Measurements from ENCODE around the gene NRF1. TPM values are rescaled to one million over a fixed set of nuclear protein-coding genes. Genes with fewer than 3 reads are reported as not detected.
"Not testable (repeated sequence)": the region's sequence is repeated elsewhere in the genome, so short reads cannot be mapped to it uniquely, and the experiment has no call there.

The NRF1 gene
- total RNA-seq, 3 donors from 2014 or later, result 18.0 to 18.3 (median 18.3) TPM

- H3K4me1 Mint-ChIP-seq (ENCODE audit: low read depth); H3K9me3 Mint-ChIP-seq; ATAC-seq; H3K4me3 Mint-ChIP-seq; H3K36me3 Mint-ChIP-seq (ENCODE audit: insufficient read depth); DNase-seq; H3K27me3 Mint-ChIP-seq (ENCODE audit: low read depth): not testable (repeated sequence)
Measured at GRCh38 chr7:129596386-129596785, 15.1 kb upstream of the NRF1 start.

- peaks cover 2% of the 10 kb centered on the region for H3K27me3 Mint-ChIP-seq (ENCODE audit: low read depth)
- H3K4me3 Mint-ChIP-seq, result no peak overlapping the region
- DNase-seq (no peak), ATAC-seq (no peak)
- no peaks in the 10 kb centered on the region for H3K36me3 Mint-ChIP-seq (ENCODE audit: insufficient read depth)
- no peaks in the 10 kb centered on the region for H3K9me3 Mint-ChIP-seq
- peaks cover 3% of the 10 kb centered on the region for H3K4me1 Mint-ChIP-seq (ENCODE audit: low read depth)
Measured at GRCh38 chr7:129597672-129598071, 13.8 kb upstream of the NRF1 start.

GRCh38 chr7:129599174-129599573, 12.3 kb upstream of the NRF1 start:
- DNase-seq, result no peak
- Mint-ChIP-seq H3K4me3 (no peak overlapping the region), H3K9me3 (no peaks in the 10 kb centered on the region), H3K27me3 (ENCODE audit: low read depth) (peaks cover 2% of the 10 kb centered on the region), H3K36me3 (ENCODE audit: insufficient read depth) (no peaks in the 10 kb centered on the region), H3K4me1 (ENCODE audit: low read depth) (peaks cover 6% of the 10 kb centered on the region)
- ATAC-seq, result no peak

GRCh38 chr7:129603594-129603993, 7.9 kb upstream of the NRF1 start:
- H3K36me3 Mint-ChIP-seq (ENCODE audit: insufficient read depth); H3K27me3 Mint-ChIP-seq (ENCODE audit: low read depth); ATAC-seq; H3K4me3 Mint-ChIP-seq; DNase-seq; H3K9me3 Mint-ChIP-seq: not testable (repeated sequence)
- H3K4me1 Mint-ChIP-seq (ENCODE audit: low read depth), result peaks cover 20% of the 10 kb centered on the region

GRCh38 chr7:129604021-129604420, 7.5 kb upstream of the NRF1 start:
- not testable (repeated sequence) for H3K27me3 Mint-ChIP-seq (ENCODE audit: low read depth)

GRCh38 chr7:129604713-129605437, 6.6 kb upstream of the NRF1 start:
- Mint-ChIP-seq H3K4me3 (no peak overlapping the region), H3K36me3 (ENCODE audit: insufficient read depth) (peaks cover 17% of the 10 kb centered on the region), H3K4me1 (ENCODE audit: low read depth) (peaks cover 32% of the 10 kb centered on the region), H3K27me3 (ENCODE audit: low read depth) (no peaks in the 10 kb centered on the region), H3K9me3 (no peaks in the 10 kb centered on the region)
- ATAC-seq, result no peak
- no peak for DNase-seq

More at GRCh38 chr7:129604021-129604420, 7.5 kb upstream of the NRF1 start:
- ATAC-seq; DNase-seq; H3K4me3 Mint-ChIP-seq; H3K36me3 Mint-ChIP-seq (ENCODE audit: insufficient read depth); H3K9me3 Mint-ChIP-seq: not testable (repeated sequence)
- peaks cover 23% of the 10 kb centered on the region for H3K4me1 Mint-ChIP-seq (ENCODE audit: low read depth)

GRCh38 chr7:129605960-129606614, 5.4 kb upstream of the NRF1 start:
- Mint-ChIP-seq H3K9me3 (no peaks in the 10 kb centered on the region), H3K27me3 (ENCODE audit: low read depth) (no peaks in the 10 kb centered on the region), H3K4me1 (ENCODE audit: low read depth) (peaks cover 34% of the 10 kb centered on the region), H3K4me3 (no peak overlapping the region), H3K36me3 (ENCODE audit: insufficient read depth) (peaks cover 17% of the 10 kb centered on the region)
- ATAC-seq (no peak), DNase-seq (no peak)

GRCh38 chr7:129606803-129607202, 4.7 kb upstream of the NRF1 start:
- no peaks in the 10 kb centered on the region for H3K9me3 Mint-ChIP-seq
- no peak overlapping the region for H3K4me3 Mint-ChIP-seq
- no peak for ATAC-seq
- peaks cover 17% of the 10 kb centered on the region for H3K36me3 Mint-ChIP-seq (ENCODE audit: insufficient read depth)
- peaks cover 34% of the 10 kb centered on the region for H3K4me1 Mint-ChIP-seq (ENCODE audit: low read depth)
- DNase-seq, result no peak
- no peaks in the 10 kb centered on the region for H3K27me3 Mint-ChIP-seq (ENCODE audit: low read depth)

GRCh38 chr7:129607471-129608120, 3.9 kb upstream of the NRF1 start:
- H3K4me1 Mint-ChIP-seq (ENCODE audit: low read depth), result peaks cover 34% of the 10 kb centered on the region
- DNase-seq (peak; percentile 31), ATAC-seq (no peak)
- H3K9me3 Mint-ChIP-seq, result no peaks in the 10 kb centered on the region
- peaks cover 17% of the 10 kb centered on the region for H3K36me3 Mint-ChIP-seq (ENCODE audit: insufficient read depth)
- H3K27me3 Mint-ChIP-seq (ENCODE audit: low read depth), result no peaks in the 10 kb centered on the region
- H3K4me3 Mint-ChIP-seq, result no peak overlapping the region

- peaks cover 46% of the 10 kb centered on the region for H3K4me1 Mint-ChIP-seq (ENCODE audit: low read depth)
Measured at GRCh38 chr7:129609666-129610065, 1.9 kb upstream of the NRF1 start.

GRCh38 chr7:129610709-129611245, 743 bp upstream of the NRF1 start:
- Mint-ChIP-seq H3K9me3 (no peaks in the 10 kb centered on the region), H3K27me3 (ENCODE audit: low read depth) (no peaks in the 10 kb centered on the region), H3K4me1 (ENCODE audit: low read depth) (peaks cover 55% of the 10 kb centered on the region), H3K36me3 (ENCODE audit: insufficient read depth) (peaks cover 17% of the 10 kb centered on the region), H3K4me3 (peak overlapping the region; percentile 97)
- ATAC-seq (no peak), DNase-seq (no peak)

More at GRCh38 chr7:129609666-129610065, 1.9 kb upstream of the NRF1 start:
- DNase-seq (no peak), ATAC-seq (no peak)
- peak overlapping the region; percentile 97 for H3K4me3 Mint-ChIP-seq
- H3K9me3 Mint-ChIP-seq, result no peaks in the 10 kb centered on the region
- peaks cover 17% of the 10 kb centered on the region for H3K36me3 Mint-ChIP-seq (ENCODE audit: insufficient read depth)
- H3K27me3 Mint-ChIP-seq (ENCODE audit: low read depth), result no peaks in the 10 kb centered on the region

GRCh38 chr7:129612112-129613015, 844 bp downstream of the NRF1 start:
- Mint-ChIP-seq H3K27me3 (ENCODE audit: low read depth) (no peaks in the 10 kb centered on the region), H3K36me3 (ENCODE audit: insufficient read depth) (peaks cover 10% of the 10 kb centered on the region), H3K4me1 (ENCODE audit: low read depth) (peaks cover 58% of the 10 kb centered on the region), H3K4me3 (peak overlapping the region; percentile 95), H3K9me3 (no peaks in the 10 kb centered on the region)
- ATAC-seq (peak in 1 of 2 donors; percentile 23), DNase-seq (peak; percentile 8)

- DNase-seq, result no peak
- ATAC-seq, result no peak
- Mint-ChIP-seq H3K4me1 (ENCODE audit: low read depth) (peaks cover 64% of the 10 kb centered on the region), H3K9me3 (no peaks in the 10 kb centered on the region), H3K27me3 (ENCODE audit: low read depth) (no peaks in the 10 kb centered on the region), H3K36me3 (ENCODE audit: insufficient read depth) (peaks cover 10% of the 10 kb centered on the region), H3K4me3 (peak overlapping the region; percentile 95)
Measured at GRCh38 chr7:129613016-129613337, 1.5 kb downstream of the NRF1 start.

- Mint-ChIP-seq H3K36me3 (ENCODE audit: insufficient read depth) (peaks cover 2% of the 10 kb centered on the region), H3K4me1 (ENCODE audit: low read depth) (peaks cover 62% of the 10 kb centered on the region), H3K9me3 (no peaks in the 10 kb centered on the region), H3K27me3 (ENCODE audit: low read depth) (no peaks in the 10 kb centered on the region), H3K4me3 (peak overlapping the region; percentile 55)
- peak in 1 of 2 donors; percentile 12 for ATAC-seq
- DNase-seq, result no peak
Measured at GRCh38 chr7:129615018-129615417, 3.5 kb downstream of the NRF1 start.

All from activated T-cell treated with anti-CD3 and anti-CD28 coated beads, Interleukin-2, amount 50 U/mL, for 4 hours (primary cell).